OCI-LY1 (cell line): ENCODE data around the gene RCAN3.

Experiments
- H2AFZ ChIP-seq: fragments of 200-600 bp; sonication (generic), shearing (Covaris generic); 2 replicates; pipeline ENCODE4 v1.6.0; 2014; ENCODE audit warnings: antibody characterized with exemption, mild to moderate bottlenecking, low read length
- H3F3A ChIP-seq: fragments of 200-600 bp; sonication (generic), shearing (Covaris generic); 2 replicates; pipeline ENCODE4 v1.6.0; 2014; ENCODE audit warnings: mild to moderate bottlenecking, antibody characterized with exemption, low read length, moderate library complexity; ENCODE audit not compliant: insufficient read depth
- H3K27ac ChIP-seq: fragments of 200-600 bp; sonication (generic); 2 replicates; pipeline ENCODE4 v1.5.1; 2014; ENCODE audit warnings: low read length, mixed run types, mild to moderate bottlenecking, low read depth; ENCODE audit not compliant: poor library complexity, severe bottlenecking
- H3K27me3 ChIP-seq: fragments of 200-600 bp; sonication (generic); 2 replicates; pipeline ENCODE4 v1.6.0; 2014; ENCODE audit warnings: antibody characterized with exemption, mild to moderate bottlenecking, low read length, moderate library complexity; ENCODE audit not compliant: insufficient read depth
- H3K36me3 ChIP-seq: fragments of 200-600 bp; sonication (generic); 2 replicates; pipeline ENCODE4 v1.6.1; 2014; ENCODE audit warnings: mild to moderate bottlenecking, antibody characterized with exemption, low read length, moderate library complexity, mixed read lengths; ENCODE audit not compliant: insufficient read depth
- H3K4me1 ChIP-seq: fragments of 200-600 bp; sonication (generic); 2 replicates; pipeline ENCODE4 v1.5.1; 2014; ENCODE audit warnings: mild to moderate bottlenecking, low read length, moderate library complexity; ENCODE audit not compliant: insufficient read depth, severe bottlenecking
- H3K4me2 ChIP-seq: fragments of 200-600 bp; sonication (generic), shearing (Covaris generic); 2 replicates; pipeline ENCODE4 v1.6.1; 2014; ENCODE audit warnings: low read length
- H3K4me3 ChIP-seq: fragments of 200-600 bp; sonication (generic); 2 replicates; pipeline ENCODE4 v1.5.1; 2014; ENCODE audit warnings: low read length, low read depth, mild to moderate bottlenecking, mixed read lengths; ENCODE audit not compliant: poor library complexity, severe bottlenecking
- H3K79me2 ChIP-seq: fragments of 200-600 bp; shearing (Covaris generic); 2 replicates; pipeline ENCODE4 v1.6.1; 2016; ENCODE audit warnings: mixed run types, low read length, mixed read lengths; ENCODE audit not compliant: insufficient read depth
- H3K9ac ChIP-seq: fragments of 200-600 bp; sonication (generic), shearing (Covaris generic); 2 replicates; pipeline ENCODE4 v1.6.1; 2014; ENCODE audit warnings: mild to moderate bottlenecking, low read length, mixed read lengths
- H3K9me2 ChIP-seq: fragments of 200-600 bp; sonication (generic), shearing (Covaris generic); 2 replicates; pipeline ENCODE4 v1.6.1; 2014; ENCODE audit warnings: low read depth, mild to moderate bottlenecking, low read length, mixed read lengths
- H3K9me3 ChIP-seq: fragments of 200-600 bp; shearing (Covaris generic); 2 replicates; pipeline ENCODE4 v1.6.1; 2014; ENCODE audit warnings: low read length, mixed read lengths
- H4K20me1 ChIP-seq: fragments of 200-600 bp; sonication (generic), shearing (Covaris generic); 2 replicates; pipeline ENCODE4 v1.6.0; 2016; ENCODE audit warnings: mild to moderate bottlenecking, low read length; ENCODE audit not compliant: insufficient read depth
- CTCF ChIP-seq: fragments of 200-600 bp; sonication (generic), shearing (Covaris generic); IDR thresholded peaks from 2 replicates; pipeline ENCODE4 v1.5.1; 2017; ENCODE audit warnings: mild to moderate bottlenecking, antibody characterized with exemption, low read length, moderate library complexity, mixed read lengths
- EZH2 ChIP-seq: fragments of 200-600 bp; sonication (generic), shearing (Covaris generic); IDR thresholded peaks from 2 replicates; pipeline ENCODE4 v1.8.0; 2017; ENCODE audit warnings: borderline replicate concordance, mixed run types, mild to moderate bottlenecking, antibody characterized with exemption, low read length, moderate library complexity, mixed read lengths

RCAN3 gene

GRCh38 chr1:24483441-24483840, 19.2 kb upstream of the RCAN3 start:
- H3F3A ChIP-seq, result no peaks in the 10 kb centered on the region
- H3K9me3 ChIP-seq, result no peaks in the 10 kb centered on the region
- H3K27me3 ChIP-seq, result no peaks in the 10 kb centered on the region
- H3K4me3 ChIP-seq, result no peak overlapping the region
- H4K20me1 ChIP-seq, result no peaks in the 10 kb centered on the region
- H3K36me3 ChIP-seq, result no peaks in the 10 kb centered on the region
- no peaks in the 10 kb centered on the region for H3K79me2 ChIP-seq
- no peak overlapping the region for H3K27ac ChIP-seq
- TF ChIP-seq CTCF (no peak), EZH2 (no peak)
- H3K9ac ChIP-seq, result no peak overlapping the region
- no peak overlapping the region for H3K4me2 ChIP-seq
- H3K4me1 ChIP-seq, result peaks cover 19% of the 10 kb centered on the region
- H2AFZ ChIP-seq, result no peak overlapping the region
- H3K9me2 ChIP-seq, result no peaks in the 10 kb centered on the region

- H3K27me3 ChIP-seq, result no peaks in the 10 kb centered on the region
- no peaks in the 10 kb centered on the region for H3F3A ChIP-seq
- H3K27ac ChIP-seq, result no peak overlapping the region
- H3K9ac ChIP-seq, result no peak overlapping the region
- no peaks in the 10 kb centered on the region for H3K79me2 ChIP-seq
- no peaks in the 10 kb centered on the region for H3K36me3 ChIP-seq
- no peak overlapping the region for H3K4me3 ChIP-seq
- no peak overlapping the region for H3K4me2 ChIP-seq
- no peak for TF ChIP-seq CTCF
- TF ChIP-seq EZH2, result no peak
- H2AFZ ChIP-seq, result no peak overlapping the region
- H3K9me2 ChIP-seq, result no peaks in the 10 kb centered on the region
- peaks cover 19% of the 10 kb centered on the region for H3K4me1 ChIP-seq
- H3K9me3 ChIP-seq, result no peaks in the 10 kb centered on the region
- H4K20me1 ChIP-seq, result no peaks in the 10 kb centered on the region
Observed at GRCh38 chr1:24484199-24484598, 18.4 kb upstream of the RCAN3 start.

GRCh38 chr1:24486331-24487065, 16.1 kb upstream of the RCAN3 start:
- H3K4me2 ChIP-seq, result no peak overlapping the region
- no peaks in the 10 kb centered on the region for H4K20me1 ChIP-seq
- no peaks in the 10 kb centered on the region for H3K27me3 ChIP-seq
- H3K9me3 ChIP-seq, result 0 out of 2 replicates have a peak, but pooled peaks cover 3% of the 10 kb centered on the region
- no peaks in the 10 kb centered on the region for H3K79me2 ChIP-seq
- H3K27ac ChIP-seq, result no peak overlapping the region
- H3K9me2 ChIP-seq, result no peaks in the 10 kb centered on the region
- peaks cover 11% of the 10 kb centered on the region for H3K4me1 ChIP-seq
- H3F3A ChIP-seq, result no peaks in the 10 kb centered on the region
- no peak overlapping the region for H3K9ac ChIP-seq
- no peaks in the 10 kb centered on the region for H3K36me3 ChIP-seq
- H2AFZ ChIP-seq, result no peak overlapping the region
- H3K4me3 ChIP-seq, result no peak overlapping the region
- no peak for TF ChIP-seq CTCF
- no peak for TF ChIP-seq EZH2
